Ectodermal cell (in vitro differentiated cells): Measurements from ENCODE around the gene CTBP2.

Experiments
- H3K27ac ChIP-seq: 2 replicates; pipeline ENCODE4 v1.7.0; 2013; ENCODE audit warnings: mild to moderate bottlenecking, low read depth, low read length; ENCODE audit not compliant: insufficient read depth, poor library complexity, severe bottlenecking
- H3K27me3 ChIP-seq: 2 replicates; pipeline ENCODE4 v1.7.0; 2013; ENCODE audit warnings: mild to moderate bottlenecking, low read length; ENCODE audit not compliant: insufficient read depth, control insufficient read depth, poor library complexity, severe bottlenecking
- H3K36me3 ChIP-seq: one replicate; pipeline ENCODE4 v1.7.0; 2013; ENCODE audit warnings: low read length; ENCODE audit not compliant: control insufficient read depth, insufficient read depth
- H3K4me1 ChIP-seq: one replicate; pipeline ENCODE4 v1.7.0; 2013; ENCODE audit warnings: low read length; ENCODE audit not compliant: control insufficient read depth, insufficient read depth
- H3K4me3 ChIP-seq: 2 replicates; pipeline ENCODE4 v1.7.0; 2013; ENCODE audit warnings: low read depth, low read length, control low read depth; ENCODE audit not compliant: insufficient read depth
- H3K9me3 ChIP-seq: 2 replicates; pipeline ENCODE4 v1.7.0; 2013; ENCODE audit warnings: mild to moderate bottlenecking, low read length, moderate library complexity; ENCODE audit not compliant: control insufficient read depth
- WGBS, 2 experiments: methylation state at CpG; one replicate each; pipeline ENCODE4 v1.1.7; 2013; ENCODE audit warnings: missing lambda C conversion rate in 2 of 2; 5-methylcytosine and 5-hydroxymethylcytosine counted together

The CTBP2 gene

DNA sequence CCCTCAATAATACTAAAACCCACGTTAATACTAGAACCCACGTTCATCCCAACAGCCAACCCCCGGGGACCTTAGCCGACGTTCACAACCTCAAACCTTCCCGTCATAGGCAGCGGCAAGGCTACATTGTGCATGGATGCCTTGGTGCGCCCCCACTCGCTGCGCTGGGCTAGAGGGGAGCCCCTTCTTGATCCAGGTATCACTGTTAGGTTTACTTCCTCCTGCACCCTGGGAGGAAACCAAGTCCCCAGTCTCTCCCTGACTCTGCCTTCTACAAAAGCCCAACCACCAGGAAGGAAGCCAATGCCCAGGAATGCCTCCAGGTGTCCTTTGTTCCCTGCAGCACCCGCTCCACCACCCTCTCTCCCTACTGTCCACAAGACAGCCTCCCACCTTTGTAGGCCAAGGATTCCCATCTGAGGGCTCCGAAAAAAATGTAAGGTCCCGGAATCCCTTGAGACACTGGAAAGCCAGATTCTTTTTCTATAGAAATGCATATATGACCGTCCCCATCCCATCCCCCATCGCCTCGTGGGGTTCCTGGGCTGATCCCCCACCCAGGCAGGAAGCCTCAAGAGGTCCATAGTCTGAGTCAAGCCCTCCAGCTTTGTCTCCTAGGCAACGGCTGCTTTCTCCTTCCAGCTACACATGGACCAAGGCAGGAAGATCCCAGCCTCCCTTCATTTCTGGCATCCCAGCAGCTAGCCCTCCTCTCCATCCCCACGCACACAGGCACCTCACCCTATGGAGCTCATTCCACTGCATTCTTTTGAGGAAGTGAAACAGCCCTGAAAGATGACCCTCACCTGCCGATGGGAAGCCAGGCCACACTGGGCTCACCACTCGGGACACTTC, 25.2 kb downstream of the CTBP2 start:
- H3K36me3 ChIP-seq = peaks cover 9% of the 10 kb centered on the region
- H3K4me3 ChIP-seq = no peak overlapping the region
- peaks cover 36% of the 10 kb centered on the region for H3K4me1 ChIP-seq
- no peak overlapping the region for H3K27ac ChIP-seq
- WGBS, 2 experiments = 68 to 70% methylated on average over 20 of the region's 20 CpGs
- H3K27me3 ChIP-seq = no peaks in the 10 kb centered on the region
- H3K9me3 ChIP-seq = no peaks in the 10 kb centered on the region

DNA sequence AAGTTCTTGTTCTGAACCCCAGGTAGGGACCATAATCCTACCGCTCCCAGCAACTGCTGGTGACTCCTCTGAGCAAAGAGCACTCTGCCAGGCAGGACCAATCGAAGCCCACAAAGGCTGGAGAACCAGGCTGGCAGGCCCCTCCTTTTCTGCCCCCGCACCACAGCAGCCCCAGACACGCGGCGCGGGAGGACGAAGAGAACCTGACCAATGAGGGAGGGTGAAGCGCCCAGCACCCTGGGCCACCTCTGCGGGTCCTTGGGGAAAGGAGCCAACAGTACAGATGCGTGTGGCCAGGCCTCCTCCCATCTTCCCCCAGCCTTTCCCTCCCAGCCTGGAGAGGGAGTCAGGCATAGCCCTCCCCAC, 25.9 kb downstream of the CTBP2 start:
- no peak overlapping the region for H3K4me3 ChIP-seq
- H3K27ac ChIP-seq = no peak overlapping the region
- H3K27me3 ChIP-seq = no peaks in the 10 kb centered on the region
- H3K9me3 ChIP-seq = no peaks in the 10 kb centered on the region
- peaks cover 36% of the 10 kb centered on the region for H3K4me1 ChIP-seq
- H3K36me3 ChIP-seq = peaks cover 9% of the 10 kb centered on the region
- WGBS, 2 experiments = 83 to 85% methylated on average over 11 of the region's 11 CpGs

DNA sequence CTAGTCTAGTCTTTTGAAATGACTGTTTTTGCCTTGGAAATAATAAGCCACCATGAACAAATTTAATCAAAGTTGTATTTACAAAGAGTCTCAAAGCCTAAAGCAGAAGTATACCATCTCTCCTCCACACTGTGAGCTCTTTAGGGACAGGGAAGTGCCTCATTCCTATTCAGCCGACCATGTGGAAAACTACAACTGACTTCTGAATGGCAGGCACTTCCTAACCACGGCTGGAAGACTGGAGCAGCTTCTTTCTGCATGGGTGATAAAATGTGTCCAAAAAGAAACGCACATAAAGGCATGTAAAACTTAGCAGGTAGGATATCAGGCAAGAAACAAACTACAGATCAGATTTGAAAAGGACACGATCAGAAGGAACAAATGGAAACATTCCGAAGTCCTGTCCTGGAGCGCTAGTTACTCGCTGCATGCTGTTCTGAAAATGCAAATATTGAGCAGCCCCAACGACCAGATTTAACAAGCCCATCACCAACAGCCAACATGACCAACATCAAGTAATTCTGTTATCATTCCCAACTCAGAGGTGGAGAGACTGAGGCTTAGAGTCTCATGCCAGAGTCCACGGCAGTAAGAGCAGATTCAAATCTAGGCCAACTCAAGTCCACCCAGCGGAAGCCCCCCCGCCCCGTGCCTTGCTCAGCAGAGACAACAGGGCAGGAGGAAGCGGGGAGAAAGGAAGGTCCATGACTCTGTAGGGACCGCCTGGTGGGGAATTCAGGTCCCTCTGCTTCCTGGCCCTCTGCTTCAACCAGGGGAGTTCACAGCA, 26.5 kb downstream of the CTBP2 start:
- 78 to 79% methylated on average over 14 of the region's 14 CpGs for WGBS, 2 experiments
- no peaks in the 10 kb centered on the region for H3K27me3 ChIP-seq
- H3K27ac ChIP-seq = no peak overlapping the region
- peaks cover 9% of the 10 kb centered on the region for H3K36me3 ChIP-seq
- no peak overlapping the region for H3K4me3 ChIP-seq
- H3K4me1 ChIP-seq = peaks cover 34% of the 10 kb centered on the region
- no peaks in the 10 kb centered on the region for H3K9me3 ChIP-seq

DNA sequence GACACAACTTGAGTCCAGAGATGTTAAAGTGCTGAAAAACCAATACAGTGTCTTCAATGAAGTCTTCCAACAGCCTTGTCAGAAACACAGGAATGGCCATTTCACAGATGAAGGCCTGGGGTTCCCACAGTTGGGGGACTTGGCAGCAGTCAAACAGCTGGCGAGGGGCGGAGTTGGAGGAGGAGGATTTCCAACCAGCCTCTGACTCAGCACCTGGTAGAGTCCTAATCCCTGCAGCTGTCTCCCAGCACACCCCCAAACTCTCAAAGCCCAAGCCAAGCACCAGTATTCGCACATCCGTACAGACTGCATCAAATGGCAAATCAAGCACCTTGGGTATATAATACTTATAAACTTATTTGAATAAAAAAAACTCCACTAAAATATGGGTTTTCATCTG, 28.0 kb downstream of the CTBP2 start:
- WGBS, 2 experiments = 90 to 97% methylated on average over 2 to 3 of the region's 4 CpGs
- Histone ChIP-seq H3K4me1 (peaks cover 26% of the 10 kb centered on the region), H3K27ac (no peak overlapping the region), H3K27me3 (no peaks in the 10 kb centered on the region), H3K36me3 (peaks cover 9% of the 10 kb centered on the region), H3K4me3 (no peak overlapping the region), H3K9me3 (no peaks in the 10 kb centered on the region)

DNA sequence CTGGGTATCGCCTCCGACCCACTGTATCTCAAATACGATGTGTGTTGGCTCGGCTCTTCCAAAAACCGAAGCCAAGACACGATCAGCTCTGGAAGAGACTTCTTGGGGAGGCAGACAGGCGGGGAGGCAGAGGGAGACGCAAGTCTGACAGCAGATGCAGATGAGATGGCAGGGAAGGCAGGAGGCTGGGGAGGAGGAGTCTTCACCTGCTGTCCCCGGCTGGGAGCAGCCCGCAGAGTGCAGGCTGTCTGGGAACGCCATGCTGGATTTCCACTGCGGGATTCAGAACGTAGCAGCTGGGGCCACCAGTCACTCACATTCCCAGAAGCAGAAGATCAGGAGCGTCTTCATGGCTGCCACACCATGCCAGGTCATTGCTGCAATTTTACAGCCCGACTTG, 29.4 kb downstream of the CTBP2 start:
- Histone ChIP-seq H3K27ac (no peak overlapping the region), H3K36me3 (peaks cover 9% of the 10 kb centered on the region), H3K27me3 (no peaks in the 10 kb centered on the region), H3K4me3 (no peak overlapping the region), H3K9me3 (no peaks in the 10 kb centered on the region), H3K4me1 (peaks cover 26% of the 10 kb centered on the region)
- 93 to 96% methylated on average over 15 of the region's 15 CpGs for WGBS, 2 experiments

DNA sequence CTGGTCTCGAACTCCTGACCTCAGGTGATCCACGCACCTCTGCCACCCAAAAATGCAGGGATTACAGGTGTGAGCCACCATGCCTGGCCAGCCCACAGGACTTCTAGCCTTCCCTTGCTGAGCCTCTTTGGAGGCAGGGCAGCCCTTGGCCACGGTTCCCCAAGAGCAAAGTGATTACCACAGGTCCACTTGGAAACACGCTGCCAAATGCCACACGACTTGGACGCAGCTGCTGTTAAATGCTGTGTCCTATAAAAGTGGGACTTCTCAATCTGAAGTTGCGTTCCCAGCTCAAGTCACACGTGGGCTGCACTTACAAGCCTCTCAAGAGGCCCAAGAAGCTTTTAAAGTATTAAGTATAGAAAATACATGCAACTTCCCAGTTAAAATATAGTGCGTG, 30.1 kb downstream of the CTBP2 start:
- peaks cover 9% of the 10 kb centered on the region for H3K36me3 ChIP-seq
- 92 to 95% methylated on average over 9 of the region's 9 CpGs for WGBS, 2 experiments
- H3K27me3 ChIP-seq = no peaks in the 10 kb centered on the region
- H3K4me1 ChIP-seq = peaks cover 25% of the 10 kb centered on the region
- H3K4me3 ChIP-seq = no peak overlapping the region
- H3K27ac ChIP-seq = no peak overlapping the region
- no peaks in the 10 kb centered on the region for H3K9me3 ChIP-seq

DNA sequence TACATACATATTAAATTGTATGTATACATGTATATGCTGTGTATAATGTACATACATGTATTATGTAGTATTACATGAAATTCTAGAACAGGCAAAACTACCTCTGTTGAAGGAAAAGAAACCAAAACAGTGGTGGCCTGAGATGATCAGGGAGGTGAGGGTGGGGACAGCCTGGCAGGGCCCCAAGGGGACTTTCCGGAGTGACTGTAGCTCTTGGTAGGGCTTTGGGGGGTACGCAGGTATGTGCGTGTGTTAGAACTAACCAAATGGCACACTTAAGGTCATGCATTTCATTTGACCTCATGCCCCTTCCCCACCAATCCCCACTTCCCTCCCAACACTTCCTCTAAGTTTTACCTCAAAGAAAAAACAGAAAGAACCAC, 31.3 kb downstream of the CTBP2 start:
- WGBS, 2 experiments = 74 to 81% methylated on average over 3 of the region's 3 CpGs
- no peak overlapping the region for H3K27ac ChIP-seq
- no peaks in the 10 kb centered on the region for H3K27me3 ChIP-seq
- peaks cover 9% of the 10 kb centered on the region for H3K36me3 ChIP-seq
- H3K4me3 ChIP-seq = no peak overlapping the region
- H3K9me3 ChIP-seq = no peaks in the 10 kb centered on the region
- peaks cover 20% of the 10 kb centered on the region for H3K4me1 ChIP-seq

DNA sequence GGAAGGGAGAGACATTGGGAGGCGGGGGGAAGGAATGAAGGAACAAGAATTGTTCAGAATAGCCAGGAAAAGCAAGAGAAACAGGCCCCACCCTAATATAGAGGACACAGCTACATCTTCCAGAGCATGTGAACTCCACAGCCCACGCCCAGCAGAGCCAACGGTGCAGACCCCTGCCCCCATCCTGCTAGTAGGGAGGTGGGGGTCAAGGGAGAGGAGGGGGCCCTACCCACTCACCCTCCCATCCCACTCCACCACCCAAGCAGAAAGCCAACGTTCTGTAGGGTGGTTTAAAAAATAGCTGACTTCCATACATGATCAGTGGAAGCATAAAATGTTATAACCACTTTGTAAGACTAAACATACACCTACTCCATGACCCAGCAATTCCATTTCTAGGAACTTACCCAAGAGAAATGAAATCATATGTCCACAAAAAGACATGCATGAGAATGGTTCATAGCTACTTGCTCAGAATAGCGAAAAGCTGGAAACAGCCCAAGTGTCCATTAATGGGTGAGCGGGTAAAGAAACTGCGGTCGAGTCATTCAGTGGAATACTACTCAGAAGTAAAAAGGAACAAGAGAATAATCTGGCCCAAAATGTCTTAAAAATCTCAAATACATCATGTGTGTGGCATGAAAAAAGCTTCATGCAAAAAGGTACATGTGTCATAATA, 31.8 kb downstream of the CTBP2 start:
- WGBS, 2 experiments = 93 to 96% methylated on average over 5 to 7 of the region's 8 CpGs
- no peak overlapping the region for H3K27ac ChIP-seq
- H3K27me3 ChIP-seq = no peaks in the 10 kb centered on the region

DNA sequence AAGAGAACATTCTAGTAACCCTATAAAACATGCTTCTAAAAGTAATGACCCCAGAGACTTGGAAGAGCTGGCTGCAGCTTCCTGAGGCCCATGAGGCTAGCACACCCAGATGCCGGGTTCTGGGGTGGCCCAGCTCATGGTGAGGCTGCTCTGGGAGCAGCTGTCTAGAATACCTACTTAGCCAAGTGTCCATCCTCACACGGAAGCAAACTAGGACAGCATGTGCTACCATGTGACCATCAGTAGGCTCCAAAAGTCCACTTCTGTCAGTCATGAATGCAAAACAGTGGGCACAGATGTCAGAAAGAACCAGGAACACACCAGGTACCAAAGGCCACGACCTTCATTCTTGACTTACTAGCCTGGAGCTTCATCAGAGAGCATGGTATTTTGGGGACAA, 32.4 kb downstream of the CTBP2 start:
- peaks cover 15% of the 10 kb centered on the region for H3K4me1 ChIP-seq
- H3K27me3 ChIP-seq = no peaks in the 10 kb centered on the region
- no peak overlapping the region for H3K4me3 ChIP-seq
- no peaks in the 10 kb centered on the region for H3K9me3 ChIP-seq
- H3K36me3 ChIP-seq = peaks cover 9% of the 10 kb centered on the region
- 94 to 96% methylated on average over 3 of the region's 3 CpGs for WGBS, 2 experiments
- H3K27ac ChIP-seq = no peak overlapping the region

More for the DNA sequence above, 31.8 kb downstream of the CTBP2 start:
- Histone ChIP-seq H3K9me3 (no peaks in the 10 kb centered on the region), H3K36me3 (peaks cover 9% of the 10 kb centered on the region), H3K4me1 (peaks cover 20% of the 10 kb centered on the region), H3K4me3 (no peak overlapping the region)

DNA sequence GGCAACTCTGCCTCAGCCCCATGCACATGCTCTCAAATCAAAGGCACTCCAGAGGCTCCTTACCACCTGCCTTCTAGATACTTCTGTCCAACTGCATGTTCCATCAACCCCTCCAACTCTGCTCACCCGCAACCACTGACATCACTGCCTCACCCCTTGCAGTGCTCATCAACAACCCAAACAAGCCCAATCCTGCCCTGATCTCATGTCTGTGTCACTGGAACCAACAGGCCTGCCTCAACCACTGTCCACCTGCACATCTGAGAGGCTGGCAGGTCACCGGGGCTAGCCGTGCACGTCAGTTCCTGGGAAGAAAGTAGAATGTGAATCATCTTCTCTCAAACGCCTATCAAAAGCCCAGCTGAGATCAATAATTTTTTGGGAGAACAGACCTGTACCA, 33.3 kb downstream of the CTBP2 start:
- peaks cover 9% of the 10 kb centered on the region for H3K36me3 ChIP-seq
- H3K27ac ChIP-seq = no peak overlapping the region
- no peaks in the 10 kb centered on the region for H3K27me3 ChIP-seq
- H3K9me3 ChIP-seq = no peaks in the 10 kb centered on the region
- H3K4me3 ChIP-seq = no peak overlapping the region
- H3K4me1 ChIP-seq = peaks cover 13% of the 10 kb centered on the region
- WGBS, 2 experiments = 87% methylated on average over 5 of the region's 5 CpGs
